Motor neuron (in vitro differentiated cells): Measurements from ENCODE around the gene ALAD. TPM values are rescaled to one million over a fixed set of nuclear protein-coding genes. Genes with fewer than 3 reads are reported as not detected.
"Not testable (repeated sequence)": the region's sequence is repeated elsewhere in the genome, so short reads cannot be mapped to it uniquely, and the experiment has no call there.

Experiments
- ATAC-seq, 8 experiments: fragments of 200-7000 bp; cut with Tn5 transposase; replicated peaks in 6 of 8; 2 replicates each; pipeline ENCODE4 v1.8.0; 2021; ENCODE audit warnings: mild to moderate bottlenecking in 8 of 8, moderate library complexity in 8 of 8
- H3K27ac ChIP-seq, 2 donors: fragments of 250-450 bp; sonication (Bioruptor Pico); 2 replicates each; pipeline ENCODE4 v1.9.0; 2021; ENCODE audit warnings: antibody characterized with exemption in 2 of 2, mild to moderate bottlenecking in 2 of 2, moderate library complexity in 1 of 2
- H3K4me1 ChIP-seq, 2 donors: fragments of 250-450 bp; sonication (Bioruptor Pico); replicated peaks in 1 of 2; 2 replicates each; pipeline ENCODE4 v1.6.1; 2021; ENCODE audit warnings: antibody characterized with exemption in 2 of 2, mild to moderate bottlenecking in 2 of 2, moderate library complexity in 1 of 2
- H3K4me3 ChIP-seq, 5 donors: fragments of 250-450 bp; sonication (Bioruptor Pico); 2 replicates each; pipeline ENCODE4 v1.9.0; 2021; ENCODE audit warnings: antibody characterized with exemption in 5 of 5, mild to moderate bottlenecking in 5 of 5, moderate library complexity in 4 of 5
- WGBS, 10 experiments: fragments of 450-650 bp; shearing (Covaris generic); methylation state at CpG; one replicate each; pipeline ENCODE4 v1.0.0; 2022; 5-methylcytosine and 5-hydroxymethylcytosine counted together
- in situ Hi-C, 9 experiments: fragments of 400-800 bp; cut with MboI; loops; one replicate each; pipeline ENCODE4 v1.15.0; 2021; ENCODE audit warnings: low sequenced_read_pairs in 9 of 9, low pct_unique_long_range_greater_than_20kb in 2 of 9; ENCODE audit not compliant: unreplicated experiment in 9 of 9
- total RNA-seq, 8 experiments: library from RNA; unstranded; fragments of 300-600 nt; gene quantifications; 2 replicates each; pipeline versions ENCODE4 v1.2.3 to v1.2.4, GENCODE V29; 2022

ALAD gene
- total RNA-seq, 8 experiments from 2014 or later = 10.2 to 21.9 (median 17.0) TPM

DNA sequence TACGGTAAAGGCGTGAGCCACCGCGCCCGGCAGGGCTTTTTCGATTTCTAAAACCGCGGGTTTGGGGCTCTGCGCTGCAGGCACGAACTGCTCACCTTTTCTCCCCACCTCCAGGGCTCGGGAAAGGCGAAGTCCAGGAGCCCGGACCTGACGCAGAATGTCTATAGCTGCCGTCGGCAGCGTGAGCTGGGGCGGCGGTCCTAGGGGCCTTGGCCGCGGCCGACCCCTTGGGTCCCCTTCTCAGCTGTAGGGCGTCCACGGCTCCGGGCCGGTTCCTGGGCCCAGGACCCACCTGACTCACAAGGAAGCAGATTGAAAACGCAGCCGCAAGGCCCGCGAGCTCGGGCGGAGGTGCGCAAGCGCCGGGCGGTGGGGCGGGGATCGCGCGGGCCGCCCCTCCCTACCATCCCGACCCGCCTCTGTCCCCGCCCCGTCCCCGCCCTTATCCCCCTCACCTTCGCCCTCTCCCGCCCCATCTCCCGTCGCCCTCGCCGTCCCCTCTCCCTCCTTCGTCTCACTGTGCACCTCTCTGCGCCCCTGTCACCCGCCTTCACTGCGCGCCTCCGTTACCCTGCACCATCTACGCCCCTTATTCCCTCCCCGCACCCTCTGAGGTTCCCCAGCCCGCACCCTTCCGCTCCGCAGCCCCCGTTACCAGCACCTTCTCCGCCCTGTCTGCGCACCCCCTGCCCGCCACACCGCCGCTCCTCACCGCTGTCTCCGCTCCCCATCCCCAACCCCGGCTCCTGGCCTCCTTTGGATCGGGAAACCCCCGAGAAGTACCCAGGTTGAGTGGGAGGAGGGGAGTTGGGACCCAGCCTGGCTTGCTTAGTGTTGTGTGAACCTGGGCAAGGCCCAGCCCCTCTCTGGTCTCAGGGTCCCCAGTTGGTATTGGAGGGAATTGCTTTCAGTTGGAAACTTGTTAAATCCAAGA is 24.2 kb downstream of the ALAD start, which contains the start of gene HDHD3:
Gene HDHD3 (minus strand): TSS at position 353 of the 934 bp plus-strand sequence. CDS start 2,632 bp downstream, outside the sequence.
- 0% methylated on average over 3 to 6 of the region's 74 CpGs; no CpG with 5 or more reads in 8 of the 10 experiments for WGBS, 10 experiments
- Histone ChIP-seq H3K27ac (peak within 1 kb of the TSS in 1 of 2 donors; percentile 23), H3K4me1 (peaks cover 0 to 2% of the 10 kb centered on the region in 2 donors), H3K4me3 (peak within 1 kb of the TSS; percentile 42 to 82 (median 61))
- peak; percentile 88 to 93 (median 92) for ATAC-seq
- in situ Hi-C loops = no loop called here

DNA sequence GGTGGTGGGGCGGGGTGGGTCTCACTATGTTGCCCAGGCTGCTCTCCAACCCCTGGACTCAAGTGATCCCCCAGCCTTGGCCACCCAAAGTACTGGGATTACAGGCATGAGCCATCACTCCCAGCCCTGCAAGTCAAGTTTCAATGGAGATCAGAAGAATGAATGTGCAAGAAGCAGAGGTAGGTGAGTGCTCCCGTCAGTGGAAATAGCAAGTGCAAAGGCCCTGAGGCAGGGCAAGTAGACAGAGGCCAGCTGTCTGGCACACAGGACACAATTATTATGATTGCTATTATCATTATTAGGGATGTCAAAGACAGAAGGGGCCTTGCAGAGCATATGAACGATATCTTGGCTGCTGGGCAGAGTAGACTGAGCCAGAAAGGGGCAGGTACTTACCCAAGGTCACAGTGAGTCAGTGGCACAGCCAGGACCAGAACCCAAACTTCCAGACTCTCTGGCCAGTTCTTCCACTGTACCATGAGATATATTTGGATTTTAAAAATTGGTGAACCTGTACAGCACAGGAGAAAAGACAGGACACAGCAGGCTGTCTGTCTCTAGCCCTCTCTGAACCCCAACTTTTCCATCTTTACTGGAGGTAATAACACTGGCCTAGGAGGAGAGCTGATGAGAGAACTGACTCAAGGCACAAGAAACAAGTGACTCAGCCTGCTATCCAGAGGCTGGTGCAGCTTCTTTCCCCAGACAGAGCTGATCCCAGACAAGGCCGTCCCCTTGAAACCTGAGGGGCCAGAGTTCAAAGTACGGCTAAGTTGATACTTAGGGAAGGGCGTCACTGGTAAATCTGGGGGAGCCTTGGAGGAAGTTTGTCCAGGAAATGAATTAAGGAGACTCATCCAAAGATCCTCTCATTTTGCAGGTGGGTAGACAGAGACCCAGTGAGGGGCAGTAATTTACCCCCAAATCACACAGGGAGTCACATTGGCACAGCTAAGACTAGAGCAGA is 25.7 kb downstream of the ALAD start:
- Histone ChIP-seq H3K27ac (no peak overlapping the region), H3K4me3 (peak overlapping the region in 1 of 5 donors; percentile 61), H3K4me1 (peaks cover 0 to 2% of the 10 kb centered on the region in 2 donors)
- in situ Hi-C loops = no loop called here
- ATAC-seq = no peak
- 49 to 100% (median 80%) methylated on average over 1 to 4 of the region's 6 CpGs; no CpG with 5 or more reads in 2 of the 10 experiments for WGBS, 10 experiments

DNA sequence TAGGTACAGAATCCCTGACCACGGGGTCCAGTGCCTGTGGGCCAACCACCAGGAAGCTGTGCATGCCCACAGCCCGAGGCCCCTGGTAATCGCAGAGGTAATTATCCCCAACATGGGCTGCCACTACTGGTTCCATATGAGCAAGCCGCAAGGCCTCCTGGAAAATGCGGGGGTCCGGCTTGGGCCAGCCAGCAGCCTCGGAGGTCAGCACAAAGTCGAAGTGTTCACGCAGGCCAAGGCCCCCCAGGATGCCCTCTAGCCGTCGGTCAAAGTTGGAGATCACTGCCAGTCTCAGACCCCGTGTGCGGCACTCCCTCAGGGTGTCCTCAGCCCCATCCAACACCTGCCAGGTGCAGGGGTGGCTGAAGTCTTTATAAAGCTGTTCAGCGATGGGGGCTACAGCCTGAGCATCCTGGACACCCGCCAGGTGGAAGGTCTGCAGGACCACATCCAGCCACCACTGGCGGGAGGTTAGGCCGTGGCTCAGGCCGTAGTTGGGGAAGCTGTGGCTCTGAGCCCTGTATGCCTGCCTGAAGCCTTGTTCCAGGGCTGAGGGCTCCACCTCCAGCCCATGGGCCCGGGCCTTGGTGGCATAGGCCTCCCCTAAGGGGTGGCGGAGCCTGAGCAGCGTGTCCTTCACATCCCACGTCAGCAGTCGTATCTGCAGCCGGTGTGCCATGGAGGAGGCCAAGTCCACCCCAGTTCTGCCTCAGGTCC is 27.2 kb downstream of the ALAD start:
- Histone ChIP-seq H3K4me3 (no peak overlapping the region), H3K4me1 (peaks cover 0 to 2% of the 10 kb centered on the region in 2 donors), H3K27ac (no peak overlapping the region)
- in situ Hi-C loops = no loop called here
- WGBS, 10 experiments = 78 to 100% (median 89%) methylated on average over 1 to 4 of the region's 24 CpGs; no CpG with 5 or more reads in 3 of the 10 experiments
- no peak for ATAC-seq

DNA sequence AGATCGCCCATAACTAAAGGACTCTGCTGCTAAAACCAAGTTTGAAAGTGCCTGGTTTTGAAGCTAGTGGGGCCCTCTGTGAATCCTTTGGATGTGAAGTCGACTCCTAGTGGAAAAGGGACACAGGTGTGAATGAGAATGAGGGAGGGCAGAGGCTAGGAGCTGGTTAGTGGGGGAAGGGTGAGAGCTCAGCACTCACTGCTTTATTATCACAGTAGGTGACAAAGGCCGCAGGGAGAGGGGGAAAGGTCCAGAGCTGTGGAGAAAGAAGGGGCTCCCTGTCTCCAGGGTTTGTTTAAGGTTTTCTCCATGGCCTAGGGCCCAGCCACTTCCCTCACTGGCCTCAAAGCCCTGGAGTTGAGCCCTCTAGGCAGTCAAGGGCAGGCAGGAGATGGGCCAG is 27.8 kb downstream of the ALAD start:
- WGBS, 10 experiments = 23 to 100% (median 60%) methylated on average over 1 to 3 of the region's 3 CpGs; no CpG with 5 or more reads in 3 of the 10 experiments
- Histone ChIP-seq H3K27ac (no peak overlapping the region), H3K4me3 (no peak overlapping the region), H3K4me1 (peaks cover 0 to 2% of the 10 kb centered on the region in 2 donors)
- in situ Hi-C loops = no loop called here
- ATAC-seq = no peak

DNA sequence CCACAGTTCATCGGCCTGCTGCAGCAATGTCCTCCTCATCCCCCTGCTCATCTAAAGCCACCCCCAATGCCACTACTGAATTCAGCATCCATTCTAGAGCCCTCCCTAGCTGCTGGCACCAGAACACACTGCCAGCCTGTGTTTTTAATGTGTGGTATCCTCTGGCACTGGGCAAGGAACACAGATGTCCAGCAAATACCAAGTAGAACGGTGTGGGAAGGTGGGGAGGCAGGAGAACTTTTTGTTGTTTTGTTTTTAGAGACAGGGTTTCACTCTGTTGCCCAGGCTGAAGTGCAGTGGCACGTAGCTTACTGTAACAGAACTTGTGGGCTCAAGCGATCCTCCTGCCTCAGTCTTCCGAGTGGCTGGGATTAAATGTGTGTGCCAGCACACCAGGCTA is 29.0 kb downstream of the ALAD start:
- Histone ChIP-seq H3K4me3 (no peak overlapping the region), H3K4me1 (peaks cover 0 to 2% of the 10 kb centered on the region in 2 donors), H3K27ac (no peak overlapping the region)
- WGBS, 10 experiments = 20 to 100% (median 100%) methylated on average over 1 to 2 of the region's 5 CpGs; no CpG with 5 or more reads in 4 of the 10 experiments
- in situ Hi-C loops = no loop called here
- no peak for ATAC-seq

DNA sequence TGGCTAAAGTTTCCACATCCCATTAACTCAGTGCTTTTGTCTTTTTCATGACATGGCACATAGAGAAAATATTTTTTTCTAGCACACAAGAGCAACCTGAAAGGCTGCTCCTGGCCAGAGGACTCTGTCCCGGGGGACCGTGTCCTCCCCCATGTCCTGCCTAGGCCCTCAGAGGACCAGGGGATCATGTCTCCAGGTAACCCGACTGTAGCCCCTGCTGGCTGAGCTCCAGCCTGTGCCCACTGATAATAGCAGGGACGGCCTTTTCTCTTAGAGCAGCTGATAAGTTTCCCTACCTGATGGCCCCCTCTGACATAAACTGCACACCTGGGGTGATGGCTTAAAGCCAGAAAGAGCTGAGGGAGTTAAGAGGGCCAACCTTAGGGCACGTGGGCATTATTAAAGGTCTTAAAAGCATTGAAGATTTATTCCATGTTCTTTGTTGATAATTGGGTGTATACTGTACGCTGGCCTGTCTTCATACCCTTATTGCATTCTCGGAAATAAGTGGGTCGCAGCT is 30.2 kb downstream of the ALAD start:
- H3K4me1 ChIP-seq = no peaks in the 10 kb centered on the region
- no peak overlapping the region for H3K27ac ChIP-seq
- H3K4me3 ChIP-seq = no peak overlapping the region
- in situ Hi-C loops = no loop called here
- WGBS, 10 experiments = 42 to 100% (median 80%) methylated on average over 1 to 8 of the region's 8 CpGs; no CpG with 5 or more reads in 2 of the 10 experiments
- no peak for ATAC-seq

DNA sequence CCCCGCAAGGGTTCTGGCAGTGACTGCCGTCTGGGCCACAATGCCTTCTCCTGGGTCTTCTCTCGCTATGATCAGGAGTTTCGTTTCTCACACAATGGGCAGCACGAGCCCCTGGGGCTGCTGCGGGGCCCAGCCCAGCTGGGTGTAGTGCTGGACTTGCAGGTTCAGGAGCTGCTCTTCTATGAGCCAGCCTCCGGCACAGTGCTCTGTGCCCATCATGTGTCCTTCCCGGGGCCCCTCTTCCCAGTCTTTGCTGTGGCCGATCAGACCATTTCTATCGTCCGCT is 31.3 kb downstream of the ALAD start:
- Histone ChIP-seq H3K4me3 (no peak overlapping the region), H3K27ac (no peak overlapping the region), H3K4me1 (no peaks in the 10 kb centered on the region)
- 69 to 92% (median 80%) methylated on average over 3 to 7 of the region's 11 CpGs; no CpG with 5 or more reads in 7 of the 10 experiments for WGBS, 10 experiments
- ATAC-seq = no peak
- in situ Hi-C loops = no loop called here

DNA sequence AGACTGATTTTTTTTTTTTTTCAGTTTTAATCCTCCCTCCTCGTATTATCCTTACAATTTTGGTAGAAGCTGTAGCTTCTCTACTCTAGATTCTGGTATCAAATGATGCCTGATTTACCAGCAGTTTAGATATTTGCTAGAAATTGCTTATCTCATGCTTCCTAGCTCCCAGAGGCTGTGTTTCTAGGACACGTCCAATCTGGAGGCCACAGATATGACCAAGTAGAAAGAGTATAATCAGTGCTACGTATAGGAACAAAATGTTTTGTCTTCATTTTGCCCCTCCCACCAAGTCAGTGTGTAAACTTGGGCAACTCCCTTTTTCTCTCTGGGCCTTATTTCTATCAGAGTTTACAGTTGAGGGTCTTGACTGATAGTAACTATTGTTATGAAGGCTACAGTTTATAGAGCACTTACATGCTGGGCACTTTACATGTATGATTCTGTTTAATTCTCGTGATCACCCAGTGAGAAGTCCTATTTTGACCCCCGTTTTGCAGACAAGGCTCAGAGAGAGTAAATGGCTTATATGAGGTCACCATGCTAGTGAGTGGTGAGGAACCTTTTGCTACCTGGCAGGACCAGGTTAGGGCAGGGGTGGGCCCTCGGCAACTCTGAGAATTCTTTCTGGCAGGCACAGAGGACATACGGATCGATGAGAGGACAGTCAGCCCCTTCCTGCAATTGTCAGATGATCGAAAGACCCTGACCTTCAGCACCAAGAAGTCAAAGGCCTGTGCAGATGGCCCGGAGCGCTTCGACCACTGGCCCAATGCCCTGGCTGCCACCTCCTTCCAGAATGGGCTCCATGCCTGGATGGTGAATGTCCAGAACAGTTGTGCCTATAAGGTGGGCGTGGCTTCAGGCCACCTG is 31.9 kb downstream of the ALAD start:
- Histone ChIP-seq H3K4me1 (no peaks in the 10 kb centered on the region), H3K27ac (no peak overlapping the region), H3K4me3 (no peak overlapping the region)
- no peak for ATAC-seq
- in situ Hi-C loops = no loop called here
- WGBS, 10 experiments = 34 to 93% (median 63%) methylated on average over 1 to 10 of the region's 13 CpGs; no CpG with 5 or more reads in 1 of the 10 experiments

DNA sequence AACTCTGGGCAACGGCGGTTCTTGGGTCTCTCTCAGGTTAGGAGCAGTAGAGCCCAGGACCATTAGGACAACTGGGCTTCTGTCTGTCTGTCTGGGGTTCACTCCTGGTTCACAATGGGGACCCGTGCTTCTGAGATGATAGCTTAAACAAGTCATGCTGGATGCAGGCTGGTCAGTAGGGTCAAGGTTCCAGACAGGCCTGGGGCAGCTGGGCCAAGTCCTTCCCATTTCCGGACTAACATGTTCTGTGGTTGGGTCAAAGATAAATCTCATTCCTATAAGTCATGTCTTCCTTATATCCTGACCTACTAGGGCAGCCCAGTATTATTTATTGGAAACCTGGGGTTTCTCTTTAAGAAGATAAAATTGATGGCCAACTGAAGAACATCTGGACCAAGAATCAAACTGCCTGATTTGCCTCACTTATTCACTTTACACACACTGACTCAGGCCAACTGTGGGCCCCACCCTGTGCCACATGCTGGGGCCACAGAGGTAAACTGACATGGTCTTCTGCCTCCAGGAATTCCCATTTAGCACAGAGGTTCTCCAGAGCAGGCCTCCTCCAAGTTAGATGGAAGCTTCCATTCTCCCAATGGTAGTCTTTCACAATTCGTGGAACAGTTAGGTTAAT is 32.6 kb downstream of the ALAD start:
- in situ Hi-C loops = no loop called here
- ATAC-seq = peak in 2 of 8 experiments; percentile 39 to 52
- Histone ChIP-seq H3K4me1 (no peaks in the 10 kb centered on the region), H3K27ac (no peak overlapping the region), H3K4me3 (no peak overlapping the region)
- WGBS, 10 experiments = 52 to 93% (median 83%) methylated on average over 1 to 5 of the region's 5 CpGs; no CpG with 5 or more reads in 2 of the 10 experiments

DNA sequence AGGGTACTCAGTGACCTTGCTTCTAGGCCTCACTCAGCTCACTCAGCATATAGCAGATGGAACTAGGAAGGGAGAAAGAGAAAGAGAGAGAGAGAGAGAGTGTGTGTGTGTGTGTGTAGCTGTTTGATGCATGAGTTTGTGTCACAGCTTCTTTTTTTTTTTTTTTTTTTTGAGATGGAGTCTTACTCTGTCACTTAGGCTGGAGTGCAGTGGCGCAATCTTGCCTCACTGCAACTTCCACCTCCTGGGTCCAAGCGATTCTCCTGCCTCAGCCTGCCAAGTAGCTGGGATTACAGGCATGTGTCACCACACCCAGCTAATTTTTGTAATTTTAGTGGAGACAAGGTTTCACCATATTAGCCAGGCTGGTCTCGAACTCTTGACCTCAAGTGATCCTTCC is 35.4 kb downstream of the ALAD start:
- in situ Hi-C loops, H3K27ac ChIP-seq, ATAC-seq, H3K4me1 ChIP-seq, H3K4me3 ChIP-seq: not testable (repeated sequence)
- WGBS, 10 experiments = 50 to 95% (median 75%) methylated on average over 1 to 3 of the region's 3 CpGs; no CpG with 5 or more reads in 3 of the 10 experiments

DNA sequence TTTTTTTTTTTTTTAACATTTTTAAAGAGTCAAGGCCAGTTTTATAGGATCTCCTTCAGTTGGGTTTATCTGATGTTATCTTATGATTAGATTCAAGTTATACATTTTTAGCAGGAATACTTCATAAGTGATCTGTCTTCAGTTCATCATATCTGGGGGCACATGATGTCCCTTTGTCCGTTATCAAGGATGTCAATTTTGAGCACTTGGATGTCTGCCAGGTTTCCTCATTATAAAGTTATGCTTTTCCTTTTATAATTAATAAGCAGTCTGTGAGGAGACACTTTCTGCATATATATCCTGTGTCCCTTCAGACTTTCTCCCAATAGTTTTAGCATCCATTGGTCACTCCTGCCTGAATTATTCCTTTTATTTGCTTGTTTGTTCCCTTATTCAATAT is 36.1 kb downstream of the ALAD start:
- H3K27ac ChIP-seq = no peak overlapping the region
- H3K4me1 ChIP-seq = no peaks in the 10 kb centered on the region
- 19 to 100% (median 86%) methylated on average over 1 of the region's 1 CpG; no CpG with 5 or more reads in 3 of the 10 experiments for WGBS, 10 experiments
- no peak overlapping the region for H3K4me3 ChIP-seq
- in situ Hi-C loops = no loop called here
- no peak for ATAC-seq
